SK-N-SH (cell line): ENCODE results near the gene SLC9A2.

Experiments used
- MXI1 ChIP-seq: IDR thresholded peaks from 2 replicates; pipeline ENCODE4 v1.6.1; 2012; ENCODE audit warnings: mild to moderate bottlenecking, low read depth, low read length, improper control_type of control experiment
- NRF1 ChIP-seq: IDR thresholded peaks from 2 replicates; pipeline ENCODE4 v1.6.1; 2012; ENCODE audit warnings: low read depth, mild to moderate bottlenecking, low read length
- POLR2AphosphoS5 ChIP-seq: IDR thresholded peaks from 2 replicates; pipeline ENCODE4 v1.6.1; 2012; ENCODE audit warnings: low read depth, low read length
- RFX5 ChIP-seq: IDR thresholded peaks from 2 replicates; pipeline ENCODE4 v1.6.1; 2012; ENCODE audit warnings: mild to moderate bottlenecking, improper control_type of control experiment, low read length
- SMC3 ChIP-seq: IDR thresholded peaks from 2 replicates; pipeline ENCODE4 v1.6.1; 2012; ENCODE audit warnings: low read depth, low read length, improper control_type of control experiment

DNA sequence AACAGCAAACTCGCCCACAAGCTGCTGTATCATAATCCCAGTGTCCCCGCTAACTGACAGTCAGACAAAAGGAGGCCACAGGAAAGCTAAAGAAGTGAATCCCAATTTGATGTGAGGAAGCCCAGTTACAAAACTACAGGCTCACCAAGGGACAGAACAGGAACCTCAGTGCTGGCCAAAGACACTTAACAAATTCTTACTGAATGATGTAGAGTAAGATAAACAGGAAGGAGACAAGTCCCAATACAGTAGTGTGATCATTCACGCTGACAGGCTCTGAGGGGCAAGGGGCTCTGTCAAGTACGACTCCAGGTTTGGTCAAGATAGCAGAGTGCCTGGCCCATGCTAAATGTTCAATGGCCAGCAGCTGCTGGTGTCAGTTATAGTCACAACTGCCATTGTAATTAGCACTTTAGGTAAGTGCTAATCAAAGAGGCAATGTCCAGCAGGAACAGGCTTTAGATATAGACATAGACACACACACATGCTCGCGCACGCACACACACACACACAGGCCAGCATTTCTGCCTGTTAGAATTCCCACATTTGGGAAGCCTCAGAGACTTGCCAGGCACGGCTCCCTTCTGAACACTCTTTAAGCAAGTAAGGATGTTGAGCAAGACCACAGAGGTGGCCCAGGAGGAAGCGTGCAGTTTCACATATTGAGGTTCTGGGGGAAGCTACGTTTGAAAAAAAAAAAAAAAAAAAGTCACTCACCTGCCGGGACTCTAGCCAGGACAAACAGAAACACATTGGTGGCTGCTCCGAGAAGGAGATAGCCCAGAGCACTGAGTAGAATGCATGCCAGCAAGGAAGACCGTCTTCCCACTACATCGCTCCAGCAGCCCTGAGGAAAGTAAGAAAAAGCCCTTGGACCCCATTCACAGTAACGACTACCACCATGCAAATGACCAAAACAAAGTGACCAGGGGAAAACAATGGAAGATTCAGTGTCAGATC, 107.1 kb downstream of the SLC9A2 start:
- TF ChIP-seq RFX5, result no peak
- TF ChIP-seq SMC3, result no peak
- TF ChIP-seq POLR2AphosphoS5, result no peak
- TF ChIP-seq NRF1, result no peak
- no peak for TF ChIP-seq MXI1
